GM12878 (cell line): ENCODE measurements around the gene GRIFIN. TPM values are rescaled to one million over a fixed set of nuclear protein-coding genes. Genes with fewer than 3 reads are reported as not detected.

Experiments used
- ATAC-seq: fragments of 200-7000 bp; cut with Tn5 transposase; 3 replicates; pipeline ENCODE4 v1.9.1; 2020; ENCODE audit warnings: mild to moderate bottlenecking, moderate library complexity
- BruUV-seq: library from RNA; stranded (reverse); fragments of 400-500 nt; replicated peaks from 2 replicates; lab custom pipeline; 2021; lab: Mats Ljungman, UMichigan
- CTCF ChIA-PET: fragments of 300-600 bp; sonication (Branson Sonifier 250); formaldehyde crosslinking; extraction: SDS; loops from one replicate; lab custom pipeline; 2021; ENCODE audit warnings: inconsistent platforms; lab: Yijun Ruan, JAX
- POLR2A ChIA-PET: fragments of 350-600 bp; formaldehyde crosslinking; extraction: SDS; loops from one replicate; lab custom pipeline; 2021; ENCODE audit warnings: inconsistent platforms; lab: Charles Lee
- RAD21 ChIA-PET: fragments of 300-600 bp; sonication (Branson Sonifier 250); formaldehyde crosslinking; loops from one replicate; lab custom pipeline; 2023; ENCODE audit warnings: antibody characterized with exemption; ENCODE audit not compliant: unreplicated experiment; lab: Charles Lee
- SMC1A ChIA-PET: fragments of 300-600 bp; sonication (Branson Sonifier 250); formaldehyde crosslinking; loops from one replicate; lab custom pipeline; 2023; ENCODE audit not compliant: unreplicated experiment, uncharacterized antibody; lab: Charles Lee
- DNase-seq: peaks from one replicate; pipeline ENCODE4 v3.0.0-alpha.2; 2011; ENCODE audit warnings: low read depth, low spot score
- FAIRE-seq: peaks from 3 replicates; lab custom pipeline; 2011; peaks lifted over from hg19 to GRCh38; lab: Jason Lieb, UNC
- H2AFZ ChIP-seq: 2 replicates; pipeline ENCODE4 v1.6.0; 2011; ENCODE audit warnings: low read depth, low read length, control low read depth; ENCODE audit not compliant: control insufficient read depth
- H3K27ac ChIP-seq: 2 replicates; pipeline ENCODE4 v1.5.1; 2011; ENCODE audit warnings: control low read depth; ENCODE audit not compliant: control insufficient read depth, insufficient read depth
- H3K27me3 ChIP-seq, 2 experiments: replicated peaks in 1 of 2; 2 replicates each; pipeline versions ENCODE4 v1.6.0 to v1.6.1; 2011; ENCODE audit warnings: low read length in 1 of 2; ENCODE audit not compliant: control insufficient read depth in 2 of 2, insufficient read depth in 2 of 2
- H3K36me3 ChIP-seq, 2 experiments: 2 replicates each; pipeline ENCODE4 v1.5.1; 2011; ENCODE audit warnings: low read length in 1 of 2; ENCODE audit not compliant: control insufficient read depth in 2 of 2, insufficient read depth in 2 of 2
- H3K4me1 ChIP-seq: 2 replicates; pipeline ENCODE4 v1.6.1; 2011; ENCODE audit warnings: mild to moderate bottlenecking, low read length, moderate library complexity, mixed read lengths; ENCODE audit not compliant: control insufficient read depth, insufficient read depth
- H3K4me2 ChIP-seq: 2 replicates; pipeline ENCODE4 v1.6.0; 2011; ENCODE audit warnings: control low read depth; ENCODE audit not compliant: control insufficient read depth, insufficient read depth
- H3K4me3 ChIP-seq: fragments of 200-600 bp; sonication (generic); 2 replicates; pipeline ENCODE4 v1.5.1; 2016
- H3K79me2 ChIP-seq: 2 replicates; pipeline ENCODE4 v1.6.0; 2011; ENCODE audit warnings: low read length; ENCODE audit not compliant: control insufficient read depth, insufficient read depth
- H3K9ac ChIP-seq: 2 replicates; pipeline ENCODE4 v1.8.0; 2011; ENCODE audit warnings: low read length, control low read depth, mixed read lengths; ENCODE audit not compliant: control insufficient read depth, insufficient read depth
- H3K9me3 ChIP-seq: replicated peaks from 3 replicates; pipeline ENCODE4 v1.5.1; 2011; ENCODE audit warnings: mild to moderate bottlenecking, low read length; ENCODE audit not compliant: control insufficient read depth, insufficient read depth
- H4K20me1 ChIP-seq: 2 replicates; pipeline ENCODE4 v1.6.0; 2011; ENCODE audit not compliant: control insufficient read depth, insufficient read depth
- CEBPB ChIP-seq, 2 experiments: fragments of 150-350 bp in 1 of 2; IDR thresholded peaks; 2 replicates each; pipeline ENCODE4 v1.6.1; 2012 to 2014; ENCODE audit warnings: low read depth in 2 of 2, low read length in 2 of 2, borderline replicate concordance in 1 of 2, inconsistent platforms in 1 of 2
- MXI1 ChIP-seq: fragments of 150-350 bp; IDR thresholded peaks from 2 replicates; pipeline ENCODE4 v1.6.1; 2011; ENCODE audit warnings: low read depth, mild to moderate bottlenecking, inconsistent platforms, low read length, improper control_type of control experiment
- MYB ChIP-seq: fragments of 150-350 bp; IDR thresholded peaks from 2 replicates; pipeline ENCODE4 v1.6.1; 2014; ENCODE audit warnings: mild to moderate bottlenecking, low read depth, low read length, borderline replicate concordance
- TAF1 ChIP-seq: IDR thresholded peaks from 2 replicates; pipeline ENCODE4 v1.6.1; 2011; ENCODE audit warnings: mild to moderate bottlenecking, low read depth, low read length, borderline replicate concordance
- TBL1XR1 ChIP-seq: IDR thresholded peaks from 2 replicates; pipeline ENCODE4 v1.6.1; 2012; ENCODE audit warnings: low read depth, low read length, improper control_type of control experiment
- WGBS: methylation state at CpG from one replicate; pipeline ENCODE4 v1.1.6; 2016; ENCODE audit warnings: low lambda C conversion rate; ENCODE audit not compliant: insufficient replicate concordance, insufficient coverage; ENCODE audit errors: missing lambda C conversion rate; 5-methylcytosine and 5-hydroxymethylcytosine counted together
- in situ Hi-C: fragments of 300-500 bp; cut with MboI; formaldehyde crosslinking; loops from 9 replicates; pipeline ENCODE4 v1.14.3; 2018; ENCODE audit warnings: mixed read lengths
- intact Hi-C: fragments of 100-400 bp; cut with micrococcal nuclease; formaldehyde crosslinking; loops from one replicate; pipeline ENCODE4 v1.14.2; 2022; ENCODE audit not compliant: unreplicated experiment
- polyA plus RNA-seq, 11 experiments: library from polyadenylated mRNA; depleted of rRNA in 4 of 11; unstranded in 6 of 11; stranded (reverse) in 5 of 11; fragments of >200 nt; fragmentation: Nextera tagmentation in 4 of 11; fragmentation: Illumina TruSeq in 1 of 11; extraction: Ambion mirVana in 4 of 11; extraction: Trizol in 1 of 11; gene quantifications; 1 replicate in 1 of 11; 2 replicates in 10 of 11; pipeline versions ENCODE4 v1.2.1 to v1.2.3, GENCODE V29; 2011 to 2016; ENCODE audit warnings: inconsistent platforms in 2 of 11, missing spikeins in 2 of 11, low read depth in 1 of 11
- total RNA-seq, 4 experiments: library from RNA; depleted of rRNA in 3 of 4; stranded (reverse); fragments of >200 nt in 3 of 4; fragmentation: Illumina TruSeq in 1 of 4; extraction: Trizol in 1 of 4; gene quantifications; 2 replicates each; pipeline versions ENCODE4 v1.2.1 to v1.2.3, GENCODE V29; 2013 to 2021
- TF ChIP-seq, protein P1 (sequence below): IDR thresholded peaks from 2 replicates; pipeline ENCODE4 v1.6.1; 2012; ENCODE audit warnings: mild to moderate bottlenecking, low read depth, low read length
- TF ChIP-seq, protein P2 (sequence below): fragments of 450-650 bp; formaldehyde crosslinking; IDR thresholded peaks from 2 replicates; pipeline ENCODE4 v1.4.0; 2022; ENCODE audit warnings: mild to moderate bottlenecking, moderate library complexity
- TF ChIP-seq, protein P3 (sequence below): IDR thresholded peaks from 2 replicates; pipeline ENCODE4 v1.6.1; 2011; ENCODE audit warnings: mild to moderate bottlenecking, low read depth, low read length, moderate library complexity; ENCODE audit not compliant: insufficient replicate concordance

Gene GRIFIN
- total and polyA plus RNA-seq, 10 of the 15 experiments (the other 5 are each of a cell fraction or from before 2014, with no cell fraction given), result not detected

DNA sequence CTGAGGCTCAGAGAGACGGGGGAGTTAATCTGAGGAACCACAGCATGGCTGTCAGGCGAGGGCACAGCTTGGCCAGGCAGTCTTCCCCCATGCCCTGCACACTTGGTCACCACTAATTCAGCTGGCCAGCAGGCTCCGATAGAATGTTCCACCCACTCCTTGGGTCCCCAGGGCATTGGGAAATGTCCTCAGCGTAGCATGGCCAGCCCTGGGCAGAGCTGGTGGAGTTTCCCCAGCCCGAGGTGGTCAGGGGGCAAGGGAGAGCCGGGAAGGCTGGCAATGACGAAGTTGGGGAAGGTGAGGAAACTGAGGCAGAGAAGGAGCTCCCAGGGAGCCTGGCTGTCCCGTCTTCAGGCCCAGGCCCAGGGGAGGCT is 12.1 kb upstream of the GRIFIN start:
- in situ Hi-C loops, result no loop called here
- ChIA-PET SMC1A (no interaction called here), POLR2A (no interaction called here)

More for the DNA sequence above, 12.1 kb upstream of the GRIFIN start:
- Histone ChIP-seq H3K9me3 (no peaks in the 10 kb centered on the region; the same call in 2 of the 3 replicates), H3K4me3 (no peak overlapping the region), H2AFZ (no peak overlapping the region), H3K36me3 (no peaks in the 10 kb centered on the region), H3K27ac (no peak overlapping the region), H3K27me3 (no peaks in the 10 kb centered on the region), H3K4me1 (no peaks in the 10 kb centered on the region), H4K20me1 (no peaks in the 10 kb centered on the region), H3K4me2 (no peak overlapping the region), H3K79me2 (no peaks in the 10 kb centered on the region), H3K9ac (no peak overlapping the region)
- ChIA-PET RAD21 (no interaction called here), CTCF (no interaction called here)
- 8% methylated on average over 8 of the region's 8 CpGs for WGBS
- TF ChIP-seq MYB (no peak), CEBPB (IDR thresholded peaks at IDR 0.05; ENCODE audit: borderline replicate concordance in 1 of 2, low read depth in 2 of 2, low read length in 2 of 2) (no peak), TBL1XR1 (no peak), TAF1 (no peak), MXI1 (no peak)
- TF ChIP-seq, protein P1, sequence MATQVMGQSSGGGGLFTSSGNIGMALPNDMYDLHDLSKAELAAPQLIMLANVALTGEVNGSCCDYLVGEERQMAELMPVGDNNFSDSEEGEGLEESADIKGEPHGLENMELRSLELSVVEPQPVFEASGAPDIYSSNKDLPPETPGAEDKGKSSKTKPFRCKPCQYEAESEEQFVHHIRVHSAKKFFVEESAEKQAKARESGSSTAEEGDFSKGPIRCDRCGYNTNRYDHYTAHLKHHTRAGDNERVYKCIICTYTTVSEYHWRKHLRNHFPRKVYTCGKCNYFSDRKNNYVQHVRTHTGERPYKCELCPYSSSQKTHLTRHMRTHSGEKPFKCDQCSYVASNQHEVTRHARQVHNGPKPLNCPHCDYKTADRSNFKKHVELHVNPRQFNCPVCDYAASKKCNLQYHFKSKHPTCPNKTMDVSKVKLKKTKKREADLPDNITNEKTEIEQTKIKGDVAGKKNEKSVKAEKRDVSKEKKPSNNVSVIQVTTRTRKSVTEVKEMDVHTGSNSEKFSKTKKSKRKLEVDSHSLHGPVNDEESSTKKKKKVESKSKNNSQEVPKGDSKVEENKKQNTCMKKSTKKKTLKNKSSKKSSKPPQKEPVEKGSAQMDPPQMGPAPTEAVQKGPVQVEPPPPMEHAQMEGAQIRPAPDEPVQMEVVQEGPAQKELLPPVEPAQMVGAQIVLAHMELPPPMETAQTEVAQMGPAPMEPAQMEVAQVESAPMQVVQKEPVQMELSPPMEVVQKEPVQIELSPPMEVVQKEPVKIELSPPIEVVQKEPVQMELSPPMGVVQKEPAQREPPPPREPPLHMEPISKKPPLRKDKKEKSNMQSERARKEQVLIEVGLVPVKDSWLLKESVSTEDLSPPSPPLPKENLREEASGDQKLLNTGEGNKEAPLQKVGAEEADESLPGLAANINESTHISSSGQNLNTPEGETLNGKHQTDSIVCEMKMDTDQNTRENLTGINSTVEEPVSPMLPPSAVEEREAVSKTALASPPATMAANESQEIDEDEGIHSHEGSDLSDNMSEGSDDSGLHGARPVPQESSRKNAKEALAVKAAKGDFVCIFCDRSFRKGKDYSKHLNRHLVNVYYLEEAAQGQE, result no peak
- TF ChIP-seq, protein P2, sequence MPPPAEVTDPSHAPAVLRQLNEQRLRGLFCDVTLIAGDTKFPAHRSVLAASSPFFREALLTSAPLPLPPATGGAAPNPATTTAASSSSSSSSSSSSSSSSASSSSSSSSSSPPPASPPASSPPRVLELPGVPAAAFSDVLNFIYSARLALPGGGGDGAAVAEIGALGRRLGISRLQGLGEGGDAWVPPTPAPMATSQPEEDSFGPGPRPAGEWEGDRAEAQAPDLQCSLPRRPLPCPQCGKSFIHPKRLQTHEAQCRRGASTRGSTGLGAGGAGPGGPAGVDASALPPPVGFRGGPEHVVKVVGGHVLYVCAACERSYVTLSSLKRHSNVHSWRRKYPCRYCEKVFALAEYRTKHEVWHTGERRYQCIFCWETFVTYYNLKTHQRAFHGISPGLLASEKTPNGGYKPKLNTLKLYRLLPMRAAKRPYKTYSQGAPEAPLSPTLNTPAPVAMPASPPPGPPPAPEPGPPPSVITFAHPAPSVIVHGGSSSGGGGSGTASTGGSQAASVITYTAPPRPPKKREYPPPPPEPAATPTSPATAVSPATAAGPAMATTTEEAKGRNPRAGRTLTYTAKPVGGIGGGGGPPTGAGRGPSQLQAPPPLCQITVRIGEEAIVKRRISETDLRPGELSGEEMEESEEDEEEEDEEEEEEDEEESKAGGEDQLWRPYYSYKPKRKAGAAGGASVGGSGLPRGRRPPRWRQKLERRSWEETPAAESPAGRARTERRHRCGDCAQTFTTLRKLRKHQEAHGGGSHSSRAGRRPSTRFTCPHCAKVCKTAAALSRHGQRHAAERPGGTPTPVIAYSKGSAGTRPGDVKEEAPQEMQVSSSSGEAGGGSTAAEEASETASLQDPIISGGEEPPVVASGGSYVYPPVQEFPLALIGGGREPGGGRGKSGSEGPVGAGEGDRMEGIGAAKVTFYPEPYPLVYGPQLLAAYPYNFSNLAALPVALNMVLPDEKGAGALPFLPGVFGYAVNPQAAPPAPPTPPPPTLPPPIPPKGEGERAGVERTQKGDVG (CRISPR knock-in tag), result no peak
- TF ChIP-seq, protein P3, sequence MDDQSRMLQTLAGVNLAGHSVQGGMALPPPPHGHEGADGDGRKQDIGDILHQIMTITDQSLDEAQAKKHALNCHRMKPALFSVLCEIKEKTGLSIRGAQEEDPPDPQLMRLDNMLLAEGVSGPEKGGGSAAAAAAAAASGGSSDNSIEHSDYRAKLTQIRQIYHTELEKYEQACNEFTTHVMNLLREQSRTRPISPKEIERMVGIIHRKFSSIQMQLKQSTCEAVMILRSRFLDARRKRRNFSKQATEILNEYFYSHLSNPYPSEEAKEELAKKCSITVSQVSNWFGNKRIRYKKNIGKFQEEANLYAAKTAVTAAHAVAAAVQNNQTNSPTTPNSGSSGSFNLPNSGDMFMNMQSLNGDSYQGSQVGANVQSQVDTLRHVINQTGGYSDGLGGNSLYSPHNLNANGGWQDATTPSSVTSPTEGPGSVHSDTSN, result no peak
- DNase-seq, result no peak
- no TSS peak for BruUV-seq
- FAIRE-seq, result no peak
- ATAC-seq, result no peak
- intact Hi-C loops, result no loop called here
